Fibroblast of villous mesenchyme (primary cell): ENCODE data around the gene NUTF2. TPM values are rescaled to one million over a fixed set of nuclear protein-coding genes. Genes with fewer than 3 reads are reported as not detected.
"Not testable (repeated sequence)": the region's sequence is repeated elsewhere in the genome, so short reads cannot be mapped to it uniquely, and the experiment has no call there.

Experiments used
- DNase-seq: peaks from one replicate; pipeline ENCODE4 v3.0.0-alpha.2; 2010; ENCODE audit warnings: low read depth
- H3K4me3 ChIP-seq: 2 replicates; pipeline ENCODE4 v1.5.1; 2011; ENCODE audit warnings: low read depth, mild to moderate bottlenecking, low read length
- total RNA-seq: library from RNA; depleted of rRNA; stranded (reverse); fragments of >200 nt; gene quantifications from 2 replicates; pipeline ENCODE4 v1.2.3, GENCODE V29; 2012
- TF ChIP-seq, protein P1 (sequence below): IDR thresholded peaks from 2 replicates; pipeline ENCODE4 v1.5.1; 2012; ENCODE audit warnings: low read depth, mild to moderate bottlenecking, low read length; ENCODE audit not compliant: insufficient read depth

The NUTF2 gene
- total RNA-seq, 1 donor = 342 TPM

DNA sequence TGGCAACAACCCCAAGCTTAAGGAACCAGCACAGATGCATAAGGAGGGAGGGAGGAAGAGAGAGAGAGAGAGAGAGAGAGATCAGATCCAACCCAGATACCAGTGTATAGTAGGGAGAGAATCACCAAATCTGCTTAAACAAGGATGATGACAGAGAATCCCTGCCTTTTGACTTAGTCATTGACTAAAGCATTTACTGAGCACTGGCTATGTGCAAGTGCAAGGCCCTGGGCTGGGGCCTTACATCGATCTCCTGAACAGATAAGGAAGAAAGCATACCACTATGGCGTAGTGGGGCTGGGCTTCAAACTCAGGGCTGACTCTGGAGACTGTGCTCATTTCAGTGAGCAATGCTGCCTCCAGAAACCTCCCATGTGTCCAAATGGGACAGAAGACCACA lies 24.2 kb upstream of the NUTF2 start:
- no peak for DNase-seq
- no peak overlapping the region for H3K4me3 ChIP-seq
- TF ChIP-seq, protein P1, sequence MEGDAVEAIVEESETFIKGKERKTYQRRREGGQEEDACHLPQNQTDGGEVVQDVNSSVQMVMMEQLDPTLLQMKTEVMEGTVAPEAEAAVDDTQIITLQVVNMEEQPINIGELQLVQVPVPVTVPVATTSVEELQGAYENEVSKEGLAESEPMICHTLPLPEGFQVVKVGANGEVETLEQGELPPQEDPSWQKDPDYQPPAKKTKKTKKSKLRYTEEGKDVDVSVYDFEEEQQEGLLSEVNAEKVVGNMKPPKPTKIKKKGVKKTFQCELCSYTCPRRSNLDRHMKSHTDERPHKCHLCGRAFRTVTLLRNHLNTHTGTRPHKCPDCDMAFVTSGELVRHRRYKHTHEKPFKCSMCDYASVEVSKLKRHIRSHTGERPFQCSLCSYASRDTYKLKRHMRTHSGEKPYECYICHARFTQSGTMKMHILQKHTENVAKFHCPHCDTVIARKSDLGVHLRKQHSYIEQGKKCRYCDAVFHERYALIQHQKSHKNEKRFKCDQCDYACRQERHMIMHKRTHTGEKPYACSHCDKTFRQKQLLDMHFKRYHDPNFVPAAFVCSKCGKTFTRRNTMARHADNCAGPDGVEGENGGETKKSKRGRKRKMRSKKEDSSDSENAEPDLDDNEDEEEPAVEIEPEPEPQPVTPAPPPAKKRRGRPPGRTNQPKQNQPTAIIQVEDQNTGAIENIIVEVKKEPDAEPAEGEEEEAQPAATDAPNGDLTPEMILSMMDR = no peak

DNA sequence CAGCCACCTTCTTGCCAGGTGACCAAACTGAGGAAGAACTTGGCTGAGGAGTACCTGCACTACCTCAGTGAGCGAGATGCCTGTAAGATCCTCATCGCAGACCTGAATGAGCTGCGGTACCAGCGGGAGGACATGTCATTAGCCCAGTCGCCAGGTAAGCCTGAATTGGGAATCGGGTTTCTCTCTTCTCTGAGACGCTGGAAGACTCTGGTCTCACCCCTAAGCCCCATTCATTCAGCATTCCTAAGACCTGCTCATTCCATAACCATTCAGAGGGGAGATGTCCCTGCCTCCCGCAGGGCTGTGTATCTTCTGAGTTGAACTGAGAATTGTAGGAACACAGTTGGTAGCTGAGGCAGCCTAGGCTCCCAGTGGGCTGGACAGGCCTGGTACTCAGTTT lies 21.6 kb upstream of the NUTF2 start:
- H3K4me3 ChIP-seq = no peak overlapping the region
- no peak for DNase-seq
- TF ChIP-seq, protein P1 = no peak

DNA sequence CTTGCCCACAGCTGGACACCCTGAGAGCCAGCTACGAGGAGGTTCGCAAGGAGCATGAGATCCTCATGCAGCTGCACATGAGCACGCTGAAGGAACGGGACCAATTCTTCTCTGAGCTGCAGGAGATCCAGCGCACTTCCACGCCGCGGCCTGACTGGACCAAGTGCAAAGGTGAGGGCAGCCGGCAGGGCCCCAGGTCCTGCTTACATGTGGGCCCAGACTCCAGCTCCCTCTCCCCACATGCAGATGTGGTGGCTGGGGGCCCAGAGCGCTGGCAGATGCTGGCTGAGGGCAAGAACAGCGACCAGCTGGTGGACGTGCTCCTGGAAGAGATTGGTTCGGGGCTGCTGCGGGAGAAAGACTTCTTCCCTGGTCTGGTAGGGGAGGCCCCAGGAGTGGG lies 20.8 kb upstream of the NUTF2 start:
- no peak for DNase-seq
- TF ChIP-seq, protein P1 = no peak
- no peak overlapping the region for H3K4me3 ChIP-seq

DNA sequence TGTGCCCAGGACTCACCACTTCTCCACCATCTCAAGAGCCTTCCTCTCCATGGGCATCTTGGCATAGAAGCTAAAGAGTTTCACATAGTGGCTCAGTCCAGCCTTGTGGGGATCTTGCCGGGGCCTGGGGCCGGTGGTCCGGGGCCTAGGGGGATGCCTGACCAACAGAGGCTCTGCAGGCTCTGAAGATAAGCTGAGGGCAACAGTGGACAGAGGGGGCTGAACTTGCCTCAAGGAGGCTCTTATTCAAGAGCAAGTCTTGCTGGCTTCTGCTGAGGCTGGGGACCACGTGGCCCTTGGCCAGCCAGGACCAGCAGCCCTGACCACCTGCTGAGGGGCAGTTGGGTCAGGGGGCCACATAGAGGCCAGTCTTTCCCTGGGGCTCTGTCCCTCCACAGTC lies 18.1 kb upstream of the NUTF2 start:
- no peak overlapping the region for H3K4me3 ChIP-seq
- no peak for DNase-seq
- TF ChIP-seq, protein P1 = no peak

DNA sequence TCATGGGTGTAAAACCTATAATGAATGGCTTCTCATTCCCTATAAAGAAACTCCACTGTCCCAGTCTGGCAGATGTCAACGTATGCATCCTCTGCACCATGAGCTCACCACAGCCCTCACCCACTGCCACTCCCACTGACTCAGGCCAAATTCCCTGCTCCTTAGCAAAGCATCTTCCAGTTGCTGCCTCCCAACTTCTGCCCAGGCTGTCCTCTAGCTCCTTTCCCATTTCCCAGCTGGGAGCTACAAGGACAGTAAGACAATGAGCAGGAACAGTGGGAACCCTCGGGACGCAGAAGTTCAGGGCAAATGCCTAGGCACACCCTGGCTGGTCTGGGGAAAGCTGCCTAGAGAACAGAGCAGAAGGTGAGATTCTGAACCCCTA lies 13.7 kb upstream of the NUTF2 start:
- peak overlapping the region; percentile 85 for H3K4me3 ChIP-seq
- peak; percentile 32 for DNase-seq
- TF ChIP-seq, protein P1 = no peak

DNA sequence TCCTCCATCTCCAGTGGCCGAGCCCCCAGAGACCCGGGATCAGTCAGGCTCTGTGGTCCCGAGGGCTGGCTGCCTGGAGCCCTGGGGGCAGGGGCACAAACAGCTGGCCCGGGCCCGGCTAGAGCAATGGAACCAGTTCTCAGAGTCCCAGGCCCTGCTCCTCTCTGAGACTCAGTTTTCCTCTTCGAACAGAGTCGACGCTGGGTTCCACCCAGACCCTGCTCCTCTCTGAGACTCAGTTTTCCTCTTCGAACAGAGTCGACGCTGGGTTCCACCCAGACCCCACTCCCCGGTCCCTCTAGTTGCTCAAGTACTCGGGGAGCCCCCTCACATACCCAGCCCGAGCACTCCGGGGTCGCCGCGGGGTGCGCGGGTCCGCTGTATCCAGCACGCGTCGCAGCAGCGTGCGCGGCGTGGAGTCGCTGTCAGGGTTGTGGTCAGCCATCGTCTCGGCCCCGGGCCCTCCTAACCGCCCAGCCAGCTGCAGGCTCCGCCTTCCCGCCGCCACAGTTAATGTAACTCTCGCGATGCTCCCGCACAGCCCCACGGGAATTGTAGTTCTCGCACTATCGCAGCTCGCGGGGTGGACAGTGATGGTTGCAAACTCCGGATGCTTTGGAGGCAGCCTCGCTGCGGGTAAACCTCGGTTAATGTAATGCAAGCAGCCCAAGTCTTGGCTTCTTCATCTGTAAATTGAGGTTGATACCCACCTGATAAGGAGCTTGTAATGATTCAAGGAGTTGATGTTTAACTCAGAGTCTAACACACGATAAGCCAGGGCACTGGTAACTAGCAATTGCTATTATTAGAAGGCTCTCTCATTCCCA lies 13.1 kb upstream of the NUTF2 start:
- DNase-seq = peak; percentile 90
- H3K4me3 ChIP-seq = peak overlapping the region; percentile 85
- TF ChIP-seq, protein P1 = no peak

DNA sequence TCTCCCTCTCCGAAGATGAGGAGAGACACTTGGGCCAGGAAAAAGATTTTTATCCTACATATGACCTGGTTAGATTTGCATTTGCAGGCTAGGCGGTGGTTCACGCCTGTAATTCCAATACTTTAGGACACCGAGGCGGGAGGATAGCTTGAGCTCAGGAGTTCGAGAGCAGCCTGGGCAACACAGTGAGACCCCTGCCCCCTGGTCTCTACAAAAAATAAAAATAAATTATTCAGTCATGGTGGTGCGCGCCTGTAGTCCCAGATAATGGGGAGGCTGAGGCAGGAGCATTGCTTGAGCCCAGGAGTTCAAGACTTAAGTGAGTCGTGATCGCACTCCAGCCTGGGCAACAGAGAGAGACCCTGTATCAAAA lies 12.5 kb upstream of the NUTF2 start:
- TF ChIP-seq, protein P1 = no peak
- DNase-seq = no peak
- H3K4me3 ChIP-seq = peak overlapping the region; percentile 85

DNA sequence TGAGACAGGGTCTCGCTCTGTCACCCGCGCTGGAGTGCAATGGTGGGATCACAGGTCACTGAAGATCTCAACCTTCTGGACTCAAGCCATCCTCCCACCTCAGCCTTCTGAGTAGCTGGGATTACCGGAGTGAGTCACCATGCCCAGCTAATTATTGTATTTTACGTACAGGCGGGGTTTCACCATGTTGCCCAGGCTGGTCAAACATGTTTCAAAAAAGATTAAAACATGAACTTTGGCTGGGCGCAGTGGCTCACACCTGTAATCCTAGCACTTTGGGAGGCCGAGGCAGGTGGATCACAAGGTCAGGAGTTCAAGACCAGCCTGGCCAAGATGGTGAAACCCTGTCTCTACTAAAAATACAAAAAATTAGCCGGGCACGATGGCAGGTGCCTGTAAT lies 9.5 kb upstream of the NUTF2 start:
- not testable (repeated sequence) for H3K4me3 ChIP-seq, DNase-seq
